Measurements from ENCODE around the gene SST.

SST gene

GRCh38 chr3:187626581-187626980 is 43.6 kb downstream of the SST start:
- DNase-seq = no peak

- no peak for DNase-seq
Observed at GRCh38 chr3:187624588-187624987, 45.6 kb downstream of the SST start.

- no peak for DNase-seq
Observed at GRCh38 chr3:187623285-187623814, 46.8 kb downstream of the SST start.

- no peak for DNase-seq
Observed at GRCh38 chr3:187621881-187622280, 48.3 kb downstream of the SST start.

- DNase-seq = no peak
Observed at GRCh38 chr3:187619461-187619860, 50.7 kb downstream of the SST start.

Data from fibroblast of skin of back (primary cell).